Adipose tissue (tissue), 3 donors: Measurements from ENCODE around the gene ATP9A. TPM values are rescaled to one million over a fixed set of nuclear protein-coding genes. Genes with fewer than 3 reads are reported as not detected.

Experiments used
- H3K27ac ChIP-seq: one replicate; pipeline ENCODE4 v1.5.1; 2013; ENCODE audit warnings: low read depth, low read length
- WGBS, 3 donors: extraction: QIAGEN DNeasy Blood & Tissue Kit; methylation state at CpG; one replicate each; pipeline ENCODE4 v1.1.7; 2013; 5-methylcytosine and 5-hydroxymethylcytosine counted together
- polyA plus RNA-seq, 3 donors: library from polyadenylated mRNA; stranded (reverse); fragments of 200-250 nt; gene quantifications; one replicate each; pipeline ENCODE4 v1.2.3, GENCODE V29; 2013
- donor health status: healthy with polysubstance abuse.
- donor health status: Bipolar disorder and iron deficiency.
- donor health status: healthy.

Gene ATP9A
- polyA plus RNA-seq, 3 donors = 10.1 to 38.0 (median 10.4) TPM

- WGBS, 3 donors = 55 to 92% (median 86%) methylated on average over 3 of the region's 3 CpGs
Observed at GRCh38 chr20:51629399-51630058, 138.7 kb downstream of the ATP9A start.

GRCh38 chr20:51628533-51629398 lies 139.4 kb downstream of the ATP9A start:
- H3K27ac ChIP-seq = no peak overlapping the region
- WGBS, 3 donors = 62 to 91% (median 69%) methylated on average over 8 of the region's 8 CpGs

More at GRCh38 chr20:51629399-51630058, 138.7 kb downstream of the ATP9A start:
- no peak overlapping the region for H3K27ac ChIP-seq

- WGBS, 3 donors = 89 to 92% (median 91%) methylated on average over 10 of the region's 10 CpGs
Observed at GRCh38 chr20:51627586-51627985, 140.6 kb downstream of the ATP9A start.

GRCh38 chr20:51625105-51625504 lies 143.1 kb downstream of the ATP9A start:
- H3K27ac ChIP-seq = no peak overlapping the region
- 88 to 90% (median 89%) methylated on average over 14 of the region's 14 CpGs for WGBS, 3 donors

More at GRCh38 chr20:51627586-51627985, 140.6 kb downstream of the ATP9A start:
- H3K27ac ChIP-seq = no peak overlapping the region

- WGBS, 3 donors = 68% methylated on average over 17 of the region's 17 CpGs
- H3K27ac ChIP-seq = no peak overlapping the region
Observed at GRCh38 chr20:51624157-51624731, 143.9 kb downstream of the ATP9A start.

- 92 to 99% (median 96%) methylated on average over 9 of the region's 9 CpGs for WGBS, 3 donors
- no peak overlapping the region for H3K27ac ChIP-seq
Observed at GRCh38 chr20:51623255-51623654, 144.9 kb downstream of the ATP9A start.

- no peak overlapping the region for H3K27ac ChIP-seq
- 88 to 90% (median 90%) methylated on average over 19 of the region's 19 CpGs for WGBS, 3 donors
Observed at GRCh38 chr20:51622004-51622874, 146.0 kb downstream of the ATP9A start.

- WGBS, 3 donors = 84 to 94% (median 86%) methylated on average over 12 of the region's 12 CpGs
Observed at GRCh38 chr20:51620432-51620831, 147.8 kb downstream of the ATP9A start.

GRCh38 chr20:51616060-51616459 lies 152.1 kb downstream of the ATP9A start:
- no peak overlapping the region for H3K27ac ChIP-seq

More at GRCh38 chr20:51620432-51620831, 147.8 kb downstream of the ATP9A start:
- no peak overlapping the region for H3K27ac ChIP-seq

GRCh38 chr20:51614687-51615086 lies 153.5 kb downstream of the ATP9A start:
- 73 to 83% (median 83%) methylated on average over 6 of the region's 6 CpGs for WGBS, 3 donors
- H3K27ac ChIP-seq = no peak overlapping the region

More at GRCh38 chr20:51616060-51616459, 152.1 kb downstream of the ATP9A start:
- 84 to 91% (median 90%) methylated on average over 3 of the region's 3 CpGs for WGBS, 3 donors

- 92 to 97% (median 97%) methylated on average over 6 of the region's 6 CpGs for WGBS, 3 donors
- no peak overlapping the region for H3K27ac ChIP-seq
Observed at GRCh38 chr20:51613580-51613979, 154.6 kb downstream of the ATP9A start.

- WGBS, 3 donors = 94 to 95% (median 95%) methylated on average over 5 of the region's 5 CpGs
- no peak overlapping the region for H3K27ac ChIP-seq
Observed at GRCh38 chr20:51612896-51613295, 155.3 kb downstream of the ATP9A start.

- WGBS, 3 donors = 68 to 79% (median 70%) methylated on average over 2 of the region's 2 CpGs
- H3K27ac ChIP-seq = no peak overlapping the region
Observed at GRCh38 chr20:51611625-51611890, 156.6 kb downstream of the ATP9A start.

- 68 to 82% (median 70%) methylated on average over 16 of the region's 16 CpGs for WGBS, 3 donors
- H3K27ac ChIP-seq = no peak overlapping the region
Observed at GRCh38 chr20:51610761-51611624, 157.2 kb downstream of the ATP9A start.

- H3K27ac ChIP-seq = no peak overlapping the region
- 85 to 90% (median 85%) methylated on average over 8 of the region's 8 CpGs for WGBS, 3 donors
Observed at GRCh38 chr20:51610111-51610510, 158.1 kb downstream of the ATP9A start.

- 94 to 96% (median 95%) methylated on average over 9 of the region's 9 CpGs for WGBS, 3 donors
- H3K27ac ChIP-seq = no peak overlapping the region
Observed at GRCh38 chr20:51609251-51609650, 158.9 kb downstream of the ATP9A start.

- H3K27ac ChIP-seq = no peak overlapping the region
- WGBS, 3 donors = 80 to 83% (median 82%) methylated on average over 5 of the region's 5 CpGs
Observed at GRCh38 chr20:51608061-51608460, 160.1 kb downstream of the ATP9A start.

- 43 to 95% (median 74%) methylated on average over 1 to 2 of the region's 2 CpGs for WGBS, 3 donors
- no peak overlapping the region for H3K27ac ChIP-seq
Observed at GRCh38 chr20:51607170-51607569, 161.0 kb downstream of the ATP9A start.
